GM21737 (cell line): Measurements from ENCODE around the gene NCF2.

ENCODE experiments used
- ATAC-seq: cut with Tn5 transposase; IDR thresholded peaks from one replicate; pipeline ENCODE4 v1.9.1; 2021; ENCODE audit warnings: mild to moderate bottlenecking, moderate library complexity; ENCODE audit not compliant: unreplicated experiment

NCF2 gene

DNA sequence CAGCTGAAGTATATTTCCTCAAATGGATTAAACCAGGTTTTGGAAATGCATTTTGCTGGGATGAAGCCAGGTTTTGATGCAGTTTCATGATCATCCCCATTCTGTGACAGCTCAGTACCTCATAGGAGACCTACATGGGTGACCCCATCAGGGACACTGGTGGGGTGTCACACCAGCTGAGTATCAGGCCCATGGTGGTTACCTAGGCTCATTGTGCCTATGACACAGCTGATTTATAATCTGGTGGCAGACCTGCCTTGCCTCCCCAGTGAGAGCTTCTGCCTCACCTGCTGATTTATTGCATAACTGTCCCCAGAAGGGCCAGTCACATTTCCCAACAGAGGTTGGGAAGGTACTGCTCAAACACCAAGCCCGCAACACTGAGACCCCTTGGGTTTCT, 3.8 kb downstream of the NCF2 start:
- no peak for ATAC-seq

DNA sequence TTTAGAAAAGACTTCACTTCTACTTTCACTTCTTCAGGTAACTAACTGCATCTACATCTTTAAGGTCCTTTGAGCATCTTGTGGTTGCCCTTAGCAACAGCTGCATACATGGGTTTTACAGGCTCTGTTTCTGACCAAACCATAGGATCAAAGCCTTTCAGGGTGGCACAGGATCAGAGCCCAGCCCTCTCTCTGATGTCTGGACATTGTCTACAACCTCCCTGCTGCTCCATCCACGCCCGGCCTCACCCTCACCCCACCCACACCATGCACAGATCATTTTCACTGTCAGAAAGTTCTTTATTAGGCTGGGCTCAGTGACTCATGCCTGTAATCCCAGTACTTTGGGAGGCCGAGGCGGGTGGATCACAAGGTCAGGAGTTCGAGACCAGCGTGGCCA, 5.2 kb downstream of the NCF2 start:
- no peak for ATAC-seq

DNA sequence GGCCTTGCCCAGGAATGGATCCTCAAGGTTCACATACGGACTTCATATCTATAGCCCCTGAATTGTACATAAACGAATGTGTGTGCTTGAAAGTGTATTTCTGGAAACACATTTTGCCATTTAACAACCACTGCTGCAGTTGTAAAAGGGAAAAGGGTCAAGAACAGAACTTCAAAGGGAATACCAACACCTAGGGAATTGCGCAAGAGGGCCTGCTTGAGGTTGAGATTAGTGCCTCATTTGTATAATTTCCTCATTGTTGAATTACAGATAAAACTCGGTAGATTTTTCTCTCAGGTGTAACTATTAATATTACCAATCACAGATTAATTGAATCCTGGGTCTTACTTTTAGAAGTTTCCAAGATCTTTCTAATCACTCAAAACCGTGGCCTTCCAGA, 6.1 kb downstream of the NCF2 start:
- ATAC-seq: no peak

DNA sequence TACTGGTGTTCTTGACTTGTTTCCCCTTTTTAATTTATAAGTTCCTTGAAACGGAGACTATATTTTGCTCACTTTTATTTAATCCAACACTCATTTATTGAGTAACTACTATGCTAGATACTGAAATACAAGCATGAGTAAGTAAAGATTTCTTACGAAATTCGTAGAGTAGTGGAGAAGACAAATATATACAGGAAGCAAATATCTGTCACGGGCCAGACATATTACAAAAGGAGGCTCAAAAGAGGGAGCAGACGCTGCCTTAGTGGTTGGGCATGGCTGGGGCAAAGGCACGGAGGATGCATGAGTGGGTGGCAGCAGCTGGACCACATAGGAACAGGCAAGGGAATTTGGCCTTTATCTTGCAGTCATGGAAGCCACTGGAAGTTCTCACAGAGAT, 6.8 kb downstream of the NCF2 start:
- no peak for ATAC-seq

DNA sequence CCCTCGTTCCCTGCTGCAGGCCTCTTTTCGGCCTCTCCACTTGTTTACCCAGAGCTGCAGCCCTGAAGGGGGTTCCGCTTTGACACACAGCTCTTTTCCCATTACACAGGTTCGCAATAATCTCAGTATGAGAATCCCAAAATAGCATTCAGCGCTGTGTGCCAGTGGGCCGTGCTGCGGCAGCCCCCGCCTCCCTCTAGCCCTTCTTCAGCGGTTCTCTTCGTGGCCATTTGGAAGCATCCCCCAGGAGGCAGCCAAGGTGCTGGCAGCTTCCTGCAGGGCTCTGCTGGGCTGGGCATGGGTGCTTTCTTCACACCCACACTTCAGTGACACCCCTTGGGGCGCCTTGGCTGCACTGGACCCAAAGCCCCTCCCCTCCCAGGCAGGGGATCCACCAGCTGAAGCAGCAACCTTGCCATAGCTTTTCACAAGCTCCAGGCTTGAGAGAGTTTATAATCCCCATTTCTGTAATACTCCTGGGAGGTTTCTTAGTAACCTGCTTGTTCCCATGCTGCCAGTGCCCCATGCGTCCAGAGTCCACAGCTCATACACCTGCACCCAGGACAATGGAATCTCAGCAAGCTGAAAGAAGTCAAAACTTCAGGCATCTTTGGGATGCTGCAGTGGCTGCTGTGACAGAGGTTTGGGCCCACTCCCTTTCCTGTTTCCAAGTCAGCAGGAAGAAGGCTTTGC, 8.1 kb downstream of the NCF2 start:
- ATAC-seq: no peak

DNA sequence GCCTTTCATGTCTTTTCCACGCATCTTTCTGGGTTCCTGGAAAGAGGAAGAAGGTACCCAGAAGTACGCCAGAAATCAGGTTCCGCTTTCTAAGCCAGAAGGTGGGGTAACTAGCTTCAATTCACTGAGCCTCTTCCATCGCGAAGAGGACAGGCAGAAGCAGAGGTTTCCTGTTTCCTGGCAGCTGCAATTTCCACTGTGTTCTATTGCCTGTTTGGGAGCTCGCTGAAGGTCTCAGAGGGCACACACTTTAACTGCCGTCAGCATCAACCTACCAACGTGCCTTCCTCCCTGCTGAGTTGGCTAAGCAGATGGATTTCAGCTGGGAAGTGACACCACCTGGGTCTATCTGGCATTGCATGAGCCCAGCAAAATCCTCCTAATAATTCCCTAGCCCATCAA, 10.0 kb downstream of the NCF2 start:
- ATAC-seq: no peak

DNA sequence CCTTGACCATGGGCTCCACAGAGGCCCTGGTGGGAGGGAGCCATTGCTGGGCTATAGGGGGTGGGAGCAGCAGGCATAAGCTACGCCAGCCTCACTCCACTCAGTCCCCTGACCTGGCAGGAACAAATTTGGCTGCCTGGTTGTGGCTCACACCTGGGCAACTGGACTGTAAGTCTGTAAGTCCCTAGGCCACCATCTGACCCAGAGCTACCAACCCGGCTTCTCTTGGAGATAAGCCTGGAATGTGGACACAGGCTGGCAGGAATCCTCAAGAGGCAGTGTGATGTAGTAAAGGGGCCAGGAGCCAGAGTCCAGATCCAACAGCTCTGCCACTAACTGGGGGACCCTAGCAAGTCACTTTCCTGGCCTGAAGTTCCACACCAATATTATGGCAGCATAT, 11.4 kb downstream of the NCF2 start:
- ATAC-seq: no peak

DNA sequence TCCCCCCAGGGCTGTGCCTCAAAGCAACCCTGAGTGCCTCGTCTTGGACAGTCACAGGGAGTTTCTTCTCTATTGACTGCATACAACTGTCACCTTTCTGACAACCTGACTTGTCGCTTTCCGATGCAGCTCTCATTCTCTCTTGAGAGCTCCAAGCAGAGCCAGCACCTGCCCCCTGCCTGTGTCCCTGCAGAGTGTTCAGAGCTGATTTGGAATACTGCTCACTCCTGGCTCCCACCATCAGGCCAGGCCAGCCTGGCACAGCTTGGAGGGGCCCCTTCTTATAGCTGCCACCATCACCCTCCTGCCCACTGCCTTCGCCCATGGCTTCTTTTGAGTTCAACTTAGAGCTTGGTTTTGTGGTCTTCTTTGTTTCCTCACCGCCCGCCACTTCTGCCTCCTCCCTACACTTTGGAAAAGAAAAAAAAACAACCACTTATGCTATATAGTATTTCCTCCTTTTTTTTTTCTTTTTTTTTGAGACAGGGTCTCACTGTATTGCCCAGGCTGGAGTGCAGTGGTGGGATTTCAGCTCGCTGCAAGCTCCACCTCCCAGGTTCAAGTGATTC, 12.3 kb downstream of the NCF2 start:
- ATAC-seq: no peak

DNA sequence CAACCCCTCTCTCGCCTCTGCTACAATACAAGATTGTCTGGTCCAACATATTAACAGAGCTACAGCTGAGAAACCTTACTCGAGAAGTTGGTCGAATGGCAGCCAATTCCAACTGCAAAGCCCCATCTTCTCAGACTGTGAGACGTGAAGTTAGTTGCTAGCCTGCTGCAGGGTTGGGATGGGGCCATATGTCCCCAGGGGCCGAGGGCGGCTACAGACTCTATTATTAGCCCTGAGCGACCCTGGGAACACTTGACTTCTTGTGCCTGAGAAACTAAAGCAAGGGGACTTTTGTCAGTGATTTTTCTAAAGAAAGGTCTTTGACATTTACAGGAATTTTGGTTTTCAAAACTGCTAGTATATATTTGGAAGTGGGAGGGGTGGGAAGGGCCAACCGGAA, 13.7 kb downstream of the NCF2 start:
- ATAC-seq: no peak

DNA sequence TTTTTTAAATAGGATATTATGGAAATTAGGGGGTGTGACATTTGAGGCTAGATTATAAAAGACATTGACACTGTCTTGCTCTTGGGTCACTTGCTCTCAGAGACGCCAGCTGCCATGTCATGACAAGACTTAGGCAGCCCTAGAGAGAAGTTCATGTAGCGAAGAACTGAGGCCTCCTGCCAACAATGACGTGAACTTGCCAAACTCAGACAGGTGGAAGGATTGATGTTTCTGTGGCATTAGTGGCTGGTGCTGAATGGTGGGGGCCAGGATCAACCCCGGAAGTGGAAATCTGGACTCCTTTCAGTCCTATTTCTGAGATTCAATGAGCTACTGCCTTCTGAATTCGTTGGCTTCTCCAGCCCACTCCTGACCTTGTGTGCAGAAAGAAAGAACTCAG, 14.7 kb downstream of the NCF2 start:
- no peak for ATAC-seq

DNA sequence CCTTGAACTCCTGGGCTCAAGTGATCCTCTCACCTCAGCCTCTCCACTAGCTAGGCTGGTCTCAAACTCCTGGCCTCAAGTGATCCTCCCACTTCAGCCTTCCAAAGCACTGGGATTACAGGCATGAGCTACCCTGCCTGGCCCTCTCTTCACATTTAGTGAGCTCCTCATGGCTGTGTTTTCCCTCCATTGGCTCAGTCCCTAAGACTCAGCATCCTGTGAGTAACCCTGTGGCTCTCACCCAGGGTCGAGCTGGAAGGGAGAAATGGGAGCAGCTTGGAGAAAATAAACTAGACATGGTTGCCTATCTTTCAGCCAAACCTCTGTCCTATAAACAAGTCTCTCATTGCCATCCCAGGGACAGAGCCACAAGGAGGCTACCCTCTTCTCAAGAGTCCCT, 17.5 kb downstream of the NCF2 start:
- ATAC-seq: no peak

DNA sequence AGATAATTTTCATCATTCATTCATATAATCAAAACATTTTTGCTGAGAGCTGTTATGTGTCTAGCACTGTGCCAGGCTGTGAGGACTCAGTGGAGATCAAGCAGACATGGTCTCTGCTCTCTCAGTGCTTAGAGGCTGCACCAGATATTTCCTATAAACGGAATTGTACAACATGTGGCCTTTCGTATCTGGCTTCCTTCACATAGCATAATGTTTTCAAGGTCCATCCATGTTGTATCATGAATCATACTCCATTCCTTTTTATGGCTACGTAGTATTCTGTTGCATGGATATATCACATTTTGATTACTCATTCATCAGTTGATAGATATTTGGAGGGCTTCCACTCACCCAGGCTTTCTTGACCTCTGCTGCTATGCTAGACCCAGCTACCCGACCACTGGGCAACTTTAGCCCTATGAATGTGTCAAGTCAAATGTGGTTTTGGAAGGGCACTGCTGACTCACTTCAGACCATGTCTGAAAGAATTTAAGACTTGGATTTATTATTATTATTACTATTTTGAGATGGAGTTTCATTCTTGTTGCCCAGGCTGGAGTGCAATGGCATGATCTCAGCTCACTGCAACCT, 18.5 kb downstream of the NCF2 start:
- no peak for ATAC-seq

DNA sequence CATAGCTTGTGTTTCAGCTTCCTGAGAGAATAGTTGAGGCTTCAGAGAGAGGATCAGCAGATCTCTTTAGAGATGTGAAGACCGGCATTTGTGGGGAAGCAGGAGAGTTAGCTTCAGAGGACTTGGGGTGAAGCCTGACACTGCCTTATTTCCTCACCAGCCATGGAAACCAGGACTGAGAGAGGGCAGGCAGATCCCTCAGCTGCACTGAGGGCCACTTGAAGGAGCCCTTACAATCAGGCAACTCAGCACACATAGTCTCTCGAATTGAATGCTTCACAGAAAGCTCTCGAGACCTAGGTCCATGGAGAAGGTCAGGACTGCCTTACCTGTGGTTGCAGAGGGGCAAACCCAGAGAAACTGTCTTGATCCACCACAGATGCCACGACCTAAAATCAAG, 19.8 kb downstream of the NCF2 start:
- no peak for ATAC-seq

DNA sequence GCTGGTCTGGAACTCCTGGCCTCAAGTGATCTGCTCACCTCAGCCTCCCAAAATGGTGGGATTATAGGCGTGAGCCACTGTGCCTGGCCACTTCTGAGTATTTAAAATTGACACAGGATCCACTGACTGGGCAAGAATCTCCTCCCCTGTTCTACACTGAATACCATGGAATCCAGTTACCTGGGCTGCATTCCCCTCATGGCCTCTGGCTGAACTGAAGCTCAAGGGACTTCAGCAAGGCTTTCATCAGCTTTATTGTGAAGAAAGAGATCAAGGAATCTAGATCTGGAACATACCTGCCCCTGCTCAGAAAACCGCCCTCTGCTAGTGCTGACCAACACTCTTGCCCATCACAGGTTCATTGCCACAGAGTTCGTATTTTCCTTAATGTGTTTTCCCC, 20.5 kb downstream of the NCF2 start:
- ATAC-seq: no peak

DNA sequence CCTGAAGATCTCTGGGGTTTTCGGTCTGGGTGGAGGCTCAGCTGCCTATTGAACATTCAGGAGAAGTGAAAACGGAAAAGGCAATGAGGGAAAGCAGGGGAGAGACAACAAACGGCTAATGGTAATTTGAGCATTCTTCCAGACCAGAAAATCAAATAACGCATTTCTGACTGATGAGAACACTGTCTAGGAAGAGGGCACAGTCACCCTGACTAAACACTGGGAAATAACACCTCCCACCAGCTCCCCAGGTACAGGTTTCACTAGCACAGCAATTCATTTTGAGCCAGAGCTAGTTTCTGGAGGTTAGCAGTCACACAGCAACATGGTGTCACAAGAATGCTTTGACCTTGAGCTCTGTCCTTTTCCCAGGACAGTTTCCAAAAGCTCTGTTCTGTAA, 21.1 kb downstream of the NCF2 start:
- ATAC-seq: no peak

DNA sequence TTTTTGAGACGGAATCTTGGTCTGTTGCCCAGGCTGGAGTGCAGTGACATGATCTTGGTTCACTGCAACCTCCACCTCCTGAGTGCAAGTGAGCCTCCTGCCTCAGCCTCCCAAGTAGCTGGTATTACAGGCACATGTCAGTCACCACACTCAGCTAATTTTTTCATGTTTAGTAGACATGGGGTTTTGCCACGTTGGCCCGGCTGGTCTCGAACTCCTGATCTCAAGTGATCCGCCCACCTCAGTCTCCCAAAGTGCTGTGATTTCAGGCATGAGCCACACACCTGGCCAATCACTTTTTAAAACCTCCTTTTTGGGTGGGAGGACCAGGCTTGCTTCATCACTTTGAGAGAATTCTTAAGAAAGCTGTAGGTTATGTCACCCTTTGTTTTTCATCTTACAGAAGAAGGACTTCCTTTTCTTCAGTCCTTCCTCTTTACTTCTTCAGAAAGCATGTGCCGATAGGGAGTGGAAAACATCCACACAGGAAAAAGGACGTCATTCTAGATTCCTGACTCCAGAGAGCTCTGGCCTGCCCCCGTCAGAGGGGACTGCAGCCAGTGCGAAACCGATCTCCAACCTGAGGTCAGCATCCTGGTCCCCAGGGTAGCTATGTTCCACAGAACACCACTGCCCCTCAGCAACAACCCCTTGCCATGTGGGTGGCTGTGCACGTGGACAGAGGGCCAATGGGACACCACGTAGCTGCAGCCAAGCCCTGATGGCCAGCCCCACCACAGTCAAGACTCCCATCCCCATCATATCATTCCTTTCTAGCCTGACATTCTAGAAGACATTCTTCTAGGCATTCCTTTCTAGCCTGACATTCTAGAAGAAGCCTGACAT, 21.9 kb downstream of the NCF2 start:
- ATAC-seq: no peak

DNA sequence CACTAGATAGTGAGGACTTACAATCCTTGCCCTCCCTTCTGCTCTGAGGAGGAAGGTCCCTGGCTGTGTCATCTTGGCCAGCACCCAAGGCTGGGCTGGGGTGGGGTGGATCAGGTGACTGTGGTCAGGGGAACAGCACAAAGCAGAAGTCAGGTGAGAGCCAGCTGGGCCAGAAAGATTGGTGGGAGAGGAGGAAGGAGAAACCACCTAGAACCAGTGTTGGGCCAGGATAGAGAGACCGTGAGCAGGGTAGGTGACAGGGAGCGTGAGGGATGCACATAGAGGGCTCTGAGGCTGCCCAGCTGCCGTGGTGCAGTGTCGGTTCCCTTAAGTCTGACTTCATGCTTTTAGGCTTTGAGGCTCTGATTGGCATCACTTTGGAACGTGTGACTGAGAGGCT, 22.7 kb downstream of the NCF2 start:
- ATAC-seq: peak; percentile 60

DNA sequence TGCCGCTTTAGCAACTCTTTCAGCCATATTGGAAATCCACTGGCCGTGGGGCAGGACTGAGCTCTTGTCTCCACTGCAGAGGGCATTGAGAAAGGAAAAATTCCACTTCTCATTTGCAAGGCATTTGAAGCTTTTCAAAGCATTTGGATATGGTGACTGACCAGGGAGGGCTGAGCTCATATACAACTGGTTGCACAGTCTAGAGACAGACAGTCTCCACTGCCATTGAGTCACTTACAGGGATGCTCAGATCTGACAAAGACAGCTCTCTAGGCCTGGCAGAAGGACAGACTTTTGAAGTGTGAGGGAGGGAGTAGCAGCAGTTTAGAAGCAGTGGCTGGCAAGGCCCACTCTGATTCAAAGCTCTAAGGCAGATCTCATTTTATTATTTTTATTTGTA, 24.2 kb downstream of the NCF2 start:
- ATAC-seq: no peak

DNA sequence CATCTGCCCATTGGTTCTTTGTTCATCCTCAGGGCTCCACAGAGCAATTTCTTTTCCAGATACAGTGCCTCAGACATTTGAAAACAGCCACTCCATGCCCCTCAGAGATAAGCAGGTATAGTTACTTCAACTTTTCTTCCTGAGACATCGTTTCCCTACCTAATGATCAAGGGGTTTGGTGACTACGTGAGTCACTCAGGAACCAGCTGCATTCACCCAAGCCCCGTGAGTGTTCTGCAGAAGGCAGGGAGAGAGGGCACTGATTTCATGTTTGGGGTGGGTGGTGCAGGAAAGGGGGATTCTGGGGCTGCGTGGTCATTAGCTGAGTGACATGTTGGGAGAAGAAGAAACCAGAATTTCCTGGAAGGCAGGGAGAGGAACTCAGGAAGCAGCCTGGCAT, 25.0 kb downstream of the NCF2 start:
- ATAC-seq: no peak

DNA sequence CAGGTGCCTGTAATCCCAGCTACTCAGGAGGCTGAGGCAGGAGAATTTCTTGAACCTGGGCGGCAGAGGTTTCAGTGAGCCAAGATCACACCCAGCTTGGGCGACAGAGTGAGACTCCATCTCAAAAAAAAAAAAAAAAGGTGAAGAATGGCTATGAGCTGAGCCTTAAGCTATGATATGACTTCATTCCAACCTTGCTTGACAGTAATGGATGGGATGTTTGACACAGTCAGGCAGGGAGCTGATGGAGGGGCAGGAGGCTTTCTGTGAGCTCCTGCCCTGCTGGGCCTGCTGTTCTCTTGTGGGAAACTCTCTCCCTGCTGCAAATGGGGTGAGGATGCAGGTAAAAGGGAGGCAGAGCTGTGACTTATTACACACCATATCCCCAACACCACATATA, 27.6 kb downstream of the NCF2 start:
- ATAC-seq: no peak

DNA sequence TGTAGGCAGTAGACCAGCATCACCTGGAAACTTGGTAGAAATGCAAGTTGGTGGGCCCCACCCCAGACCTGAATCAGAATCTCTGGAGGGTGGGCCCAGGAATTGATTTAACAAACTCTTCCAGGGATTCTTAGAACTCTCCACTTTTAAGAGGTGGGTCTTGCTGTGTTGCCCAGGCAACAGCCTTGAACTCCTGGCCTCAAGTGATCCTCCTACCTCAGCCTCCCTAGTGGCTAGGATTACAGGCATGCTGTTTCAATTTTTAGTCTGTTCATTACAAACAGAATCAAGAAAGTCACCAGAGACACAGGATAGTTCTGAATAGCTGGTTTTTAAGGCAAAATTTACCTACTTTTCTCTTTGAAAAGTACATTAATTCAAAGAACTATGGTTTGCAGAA, 31.2 kb downstream of the NCF2 start:
- ATAC-seq: no peak

DNA sequence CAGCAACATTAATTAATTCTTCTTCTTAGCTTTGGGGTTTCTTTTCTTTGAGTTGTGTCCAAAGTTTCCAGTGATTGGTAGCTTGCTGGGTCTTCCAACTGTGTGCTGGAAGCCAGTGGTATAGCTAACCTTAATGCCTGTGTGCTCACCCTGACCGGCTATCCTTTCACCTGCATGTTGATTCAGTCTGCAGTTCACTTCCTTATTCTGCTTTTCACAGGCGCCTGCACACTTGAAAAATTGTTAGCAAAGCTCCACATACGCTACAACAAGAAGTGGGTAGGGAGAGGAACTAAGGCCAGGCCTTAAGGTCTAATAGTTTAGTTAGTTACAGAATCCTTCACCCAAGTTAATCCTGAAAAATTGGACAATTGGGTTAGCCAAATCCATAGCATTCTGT, 35.7 kb downstream of the NCF2 start:
- no peak for ATAC-seq
